ENCODE measurements around the gene ZNF396. TPM values are rescaled to one million over a fixed set of nuclear protein-coding genes. Genes with fewer than 3 reads are reported as not detected.

The ZNF396 gene
- total RNA-seq, 1 donor from 2014 or later: 3.1 TPM

DNA sequence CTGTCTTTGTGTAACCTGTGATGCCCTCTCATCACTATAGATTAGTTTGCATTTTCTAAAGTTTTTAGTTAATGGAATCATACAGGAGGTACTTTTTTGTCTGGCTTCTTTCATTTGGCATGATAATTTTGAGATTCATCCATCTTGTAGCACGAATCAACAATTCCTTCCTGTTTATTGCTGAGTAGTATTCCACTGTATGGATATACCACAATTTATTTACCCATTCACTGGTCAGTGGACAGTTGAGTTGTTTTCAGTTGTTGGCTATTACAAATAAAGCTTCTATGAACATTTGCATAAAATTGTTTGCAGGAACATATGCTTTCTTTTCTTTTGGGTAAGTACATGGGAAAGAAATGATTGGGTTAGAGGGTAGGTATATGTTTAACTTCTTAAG is 40.1 kb upstream of the ZNF396 start:
- no peak overlapping the region for H3K4me3 ChIP-seq
- peaks cover 8% of the 10 kb centered on the region for H3K9me3 ChIP-seq
- TF ChIP-seq, protein P1, sequence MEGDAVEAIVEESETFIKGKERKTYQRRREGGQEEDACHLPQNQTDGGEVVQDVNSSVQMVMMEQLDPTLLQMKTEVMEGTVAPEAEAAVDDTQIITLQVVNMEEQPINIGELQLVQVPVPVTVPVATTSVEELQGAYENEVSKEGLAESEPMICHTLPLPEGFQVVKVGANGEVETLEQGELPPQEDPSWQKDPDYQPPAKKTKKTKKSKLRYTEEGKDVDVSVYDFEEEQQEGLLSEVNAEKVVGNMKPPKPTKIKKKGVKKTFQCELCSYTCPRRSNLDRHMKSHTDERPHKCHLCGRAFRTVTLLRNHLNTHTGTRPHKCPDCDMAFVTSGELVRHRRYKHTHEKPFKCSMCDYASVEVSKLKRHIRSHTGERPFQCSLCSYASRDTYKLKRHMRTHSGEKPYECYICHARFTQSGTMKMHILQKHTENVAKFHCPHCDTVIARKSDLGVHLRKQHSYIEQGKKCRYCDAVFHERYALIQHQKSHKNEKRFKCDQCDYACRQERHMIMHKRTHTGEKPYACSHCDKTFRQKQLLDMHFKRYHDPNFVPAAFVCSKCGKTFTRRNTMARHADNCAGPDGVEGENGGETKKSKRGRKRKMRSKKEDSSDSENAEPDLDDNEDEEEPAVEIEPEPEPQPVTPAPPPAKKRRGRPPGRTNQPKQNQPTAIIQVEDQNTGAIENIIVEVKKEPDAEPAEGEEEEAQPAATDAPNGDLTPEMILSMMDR (IDR thresholded peaks at IDR 0.05): no peak
- H3K36me3 ChIP-seq: no peaks in the 10 kb centered on the region
- ATAC-seq (no peak), DNase-seq (no peak)
- intact Hi-C loops (cut with DNase I): no loop called here
- H3K4me1 ChIP-seq: no peaks in the 10 kb centered on the region
- no peak overlapping the region for H3K27ac ChIP-seq
- no peaks in the 10 kb centered on the region for H3K27me3 ChIP-seq

DNA sequence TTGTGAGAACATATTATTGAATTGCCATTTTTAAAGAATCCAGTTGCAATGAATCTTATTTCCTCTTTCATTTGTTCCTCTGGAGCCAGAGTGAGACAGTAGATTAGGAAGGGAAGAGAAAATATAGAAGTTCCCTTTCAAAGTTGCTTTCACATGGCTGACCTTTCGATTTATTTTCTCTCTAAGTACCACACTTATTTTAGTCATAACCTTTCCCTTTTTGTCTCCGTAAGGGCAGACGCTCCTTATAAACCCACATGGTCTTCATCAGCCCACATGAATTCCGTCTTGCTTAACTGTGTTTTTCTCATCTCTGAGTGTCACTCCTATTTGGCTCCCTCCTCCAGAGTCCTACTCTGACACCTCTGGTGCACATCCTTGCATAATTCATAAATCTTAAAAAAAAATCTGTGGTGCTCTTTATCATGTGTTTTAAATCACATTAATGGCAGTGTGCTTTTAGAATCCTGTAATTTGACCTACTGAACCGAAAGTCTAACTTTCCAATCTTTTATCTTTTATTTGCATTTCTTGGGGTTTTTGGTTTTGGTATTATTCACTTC is 38.5 kb upstream of the ZNF396 start:
- H3K9me3 ChIP-seq: peaks cover 8% of the 10 kb centered on the region
- H3K4me3 ChIP-seq: no peak overlapping the region
- peak; percentile 88 for ATAC-seq
- intact Hi-C loops (cut with DNase I): no loop called here
- H3K27ac ChIP-seq: no peak overlapping the region
- no peaks in the 10 kb centered on the region for H3K27me3 ChIP-seq
- H3K4me1 ChIP-seq: no peaks in the 10 kb centered on the region
- no peak for DNase-seq
- no peaks in the 10 kb centered on the region for H3K36me3 ChIP-seq
- TF ChIP-seq, protein P1 (IDR thresholded peaks at IDR 0.05): no peak

DNA sequence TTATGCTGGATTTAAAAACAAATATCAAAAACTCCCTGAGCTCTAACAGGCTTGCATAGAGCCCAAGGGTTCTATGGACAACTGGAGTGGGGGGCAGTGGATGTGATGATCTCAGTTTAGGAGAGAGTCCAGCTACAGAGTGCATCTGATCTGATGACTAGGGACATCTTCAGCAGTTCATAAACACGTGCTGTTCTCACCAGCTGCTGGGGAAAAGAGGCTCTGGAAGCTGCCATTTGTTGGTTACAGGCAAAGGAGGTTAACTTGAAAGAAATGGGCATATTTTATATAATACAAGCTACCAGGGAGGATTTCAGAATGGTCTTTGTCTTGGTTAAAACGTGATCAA is 36.0 kb upstream of the ZNF396 start:
- H3K4me1 ChIP-seq: no peaks in the 10 kb centered on the region
- H3K4me3 ChIP-seq: no peak overlapping the region
- intact Hi-C loops (cut with DNase I): no loop called here
- H3K36me3 ChIP-seq: no peaks in the 10 kb centered on the region
- ATAC-seq: no peak
- TF ChIP-seq, protein P1 (IDR thresholded peaks at IDR 0.05): no peak
- peaks cover 8% of the 10 kb centered on the region for H3K9me3 ChIP-seq
- H3K27me3 ChIP-seq: no peaks in the 10 kb centered on the region
- no peak for DNase-seq
- H3K27ac ChIP-seq: no peak overlapping the region

DNA sequence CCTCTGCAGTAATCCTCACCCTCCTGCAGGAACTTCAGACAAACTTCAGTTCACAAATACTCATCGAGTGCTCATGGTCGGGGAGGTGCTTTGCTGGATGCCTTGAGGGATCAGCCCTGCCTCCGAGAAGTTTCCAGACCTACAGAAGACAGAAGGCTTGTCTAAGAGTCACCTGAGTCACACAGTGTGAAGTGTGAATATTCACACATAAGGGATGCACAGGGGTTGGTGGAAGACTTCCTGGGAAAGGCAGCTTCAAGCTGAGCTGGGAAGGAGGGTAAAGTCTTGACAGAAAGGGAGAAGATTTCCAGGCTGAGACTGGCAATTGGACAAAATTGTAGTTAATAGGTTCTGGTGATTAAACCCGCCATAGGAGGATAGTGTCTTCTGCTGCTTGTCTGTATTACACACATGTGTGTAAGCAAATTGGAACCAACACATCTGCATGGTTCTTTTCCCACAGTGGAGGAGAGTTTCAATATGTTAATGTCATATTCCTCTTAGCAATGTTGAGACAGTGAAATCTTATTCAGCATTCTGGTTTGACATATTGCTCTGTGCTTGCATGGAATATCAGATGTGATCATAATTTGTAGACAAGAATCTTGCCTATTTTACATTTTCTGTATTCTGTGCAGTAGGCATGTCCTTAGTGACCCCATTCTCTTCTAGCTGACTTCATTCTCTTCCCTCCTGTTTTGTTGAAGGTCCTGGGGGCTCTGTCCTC is 34.7 kb upstream of the ZNF396 start:
- DNase-seq: no peak
- H3K27me3 ChIP-seq: no peaks in the 10 kb centered on the region
- ATAC-seq: no peak
- intact Hi-C loops (cut with DNase I): no loop called here
- H3K4me3 ChIP-seq: no peak overlapping the region
- no peaks in the 10 kb centered on the region for H3K9me3 ChIP-seq
- H3K36me3 ChIP-seq: no peaks in the 10 kb centered on the region
- H3K27ac ChIP-seq: no peak overlapping the region
- TF ChIP-seq, protein P1 (IDR thresholded peaks at IDR 0.05): no peak
- no peaks in the 10 kb centered on the region for H3K4me1 ChIP-seq

DNA sequence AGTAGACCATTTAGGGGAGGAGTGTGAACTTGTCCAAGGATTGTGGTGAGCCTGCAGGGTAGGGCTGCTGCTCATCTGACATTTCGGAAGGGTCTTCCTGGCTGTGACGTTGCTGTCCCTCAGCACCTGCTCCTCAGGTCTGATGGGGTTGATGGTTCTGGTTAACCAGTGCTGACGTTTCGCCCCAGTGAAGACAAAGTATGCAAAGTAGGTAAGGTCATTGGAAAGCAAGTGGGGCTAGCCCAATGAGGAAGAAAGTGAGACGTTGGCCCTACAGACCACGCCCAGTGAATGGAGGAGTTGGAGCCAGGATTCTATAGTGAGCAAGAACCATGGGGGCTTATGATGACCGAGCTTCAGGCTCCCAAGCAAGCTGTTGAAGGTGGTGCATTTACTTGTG is 33.4 kb upstream of the ZNF396 start:
- Histone ChIP-seq H3K4me1 (no peaks in the 10 kb centered on the region), H3K27me3 (no peaks in the 10 kb centered on the region), H3K9me3 (no peaks in the 10 kb centered on the region), H3K4me3 (no peak overlapping the region), H3K27ac (no peak overlapping the region), H3K36me3 (no peaks in the 10 kb centered on the region)
- ATAC-seq: no peak
- intact Hi-C loops (cut with DNase I): no loop called here
- DNase-seq: no peak
- TF ChIP-seq, protein P1 (IDR thresholded peaks at IDR 0.05): no peak
